NOMO-1 (cell line): ENCODE results near the gene FUT9.
A peak's percentile ranks its signal among the peaks of the same experiment; 100 is the strongest.

Experiments
- DNase-seq, 2 experiments: peaks; one replicate each; lab custom pipeline; 2025; ENCODE audit not compliant: unreplicated experiment in 2 of 2; lab: John Stamatoyannopoulos, UW

The FUT9 gene

DNA sequence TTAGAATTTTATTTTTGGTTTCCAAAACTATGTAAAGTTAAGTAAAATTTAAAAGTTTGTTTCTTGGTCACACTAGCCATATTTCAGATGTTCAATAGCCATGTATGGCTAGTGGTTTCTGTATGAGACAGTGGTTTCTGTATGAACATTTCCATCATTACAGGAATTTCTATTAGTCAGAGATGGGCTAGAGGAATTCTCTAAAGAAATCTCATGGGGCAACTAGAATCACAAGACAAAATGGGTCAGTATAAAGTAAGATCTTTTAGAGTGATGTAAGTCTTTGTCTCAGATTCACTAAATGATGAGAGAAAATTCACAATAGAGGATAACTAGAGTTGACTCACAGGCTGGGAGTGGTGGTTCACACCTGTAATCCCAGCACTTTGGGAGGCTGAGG, 149.0 kb downstream of the FUT9 start:
- no peak for DNase-seq

DNA sequence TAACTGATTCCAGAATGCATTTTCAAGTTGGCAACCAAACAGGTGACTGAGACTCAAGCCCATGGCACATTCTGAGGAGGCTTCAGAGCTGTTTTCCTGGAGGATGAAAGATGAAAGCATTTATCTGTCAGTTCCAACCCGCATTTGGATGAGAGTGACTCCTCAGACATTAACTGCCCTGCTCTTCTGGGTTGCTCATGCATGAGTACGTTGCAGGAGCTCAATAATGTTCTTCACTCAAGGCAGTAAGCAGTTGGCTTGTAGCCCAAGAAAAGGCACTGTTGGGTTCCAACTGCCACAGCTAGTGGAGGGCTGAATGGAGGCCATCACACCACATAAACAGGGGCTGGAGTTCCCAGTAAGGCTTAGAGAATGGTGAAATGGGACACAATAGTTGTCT, 155.3 kb downstream of the FUT9 start:
- no peak for DNase-seq

DNA sequence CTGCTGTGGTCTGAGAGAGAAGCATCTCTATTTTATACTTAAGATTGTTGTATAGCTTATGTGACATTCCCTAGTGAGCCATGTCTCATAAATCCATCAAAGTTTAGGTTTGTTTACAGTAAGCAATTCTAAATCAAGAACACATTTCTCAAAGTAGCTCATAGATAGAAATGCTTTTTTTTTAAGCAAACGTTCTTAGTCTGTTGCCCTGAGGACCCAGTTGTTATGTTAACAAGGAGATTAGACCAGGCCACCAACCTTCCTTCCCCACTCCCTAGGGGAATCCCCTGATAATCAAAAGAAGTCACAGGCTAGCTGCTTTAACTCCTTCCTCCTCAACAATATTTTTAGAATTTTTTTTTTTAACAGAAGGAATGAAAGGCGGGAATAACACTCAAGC, 169.0 kb downstream of the FUT9 start:
- no peak for DNase-seq

DNA sequence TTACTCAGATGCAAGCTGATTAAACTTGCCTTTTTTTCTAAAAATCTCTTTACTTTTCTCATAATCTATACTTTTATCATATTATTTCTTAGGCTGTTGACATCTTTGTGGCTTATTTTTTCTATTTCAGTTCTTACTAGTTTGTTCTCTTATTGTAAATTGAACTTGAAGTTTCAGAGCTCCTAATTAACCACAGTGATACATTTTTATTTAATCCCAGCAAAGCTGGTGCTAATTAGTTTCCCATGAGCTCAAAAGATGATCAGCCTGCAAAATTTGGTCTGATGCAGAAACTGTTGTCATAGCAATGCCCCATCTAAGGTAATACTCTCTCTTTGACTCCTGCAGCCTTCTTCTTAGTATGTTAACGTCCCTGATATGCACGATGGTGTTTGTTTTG, 170.3 kb downstream of the FUT9 start:
- DNase-seq, result no peak

DNA sequence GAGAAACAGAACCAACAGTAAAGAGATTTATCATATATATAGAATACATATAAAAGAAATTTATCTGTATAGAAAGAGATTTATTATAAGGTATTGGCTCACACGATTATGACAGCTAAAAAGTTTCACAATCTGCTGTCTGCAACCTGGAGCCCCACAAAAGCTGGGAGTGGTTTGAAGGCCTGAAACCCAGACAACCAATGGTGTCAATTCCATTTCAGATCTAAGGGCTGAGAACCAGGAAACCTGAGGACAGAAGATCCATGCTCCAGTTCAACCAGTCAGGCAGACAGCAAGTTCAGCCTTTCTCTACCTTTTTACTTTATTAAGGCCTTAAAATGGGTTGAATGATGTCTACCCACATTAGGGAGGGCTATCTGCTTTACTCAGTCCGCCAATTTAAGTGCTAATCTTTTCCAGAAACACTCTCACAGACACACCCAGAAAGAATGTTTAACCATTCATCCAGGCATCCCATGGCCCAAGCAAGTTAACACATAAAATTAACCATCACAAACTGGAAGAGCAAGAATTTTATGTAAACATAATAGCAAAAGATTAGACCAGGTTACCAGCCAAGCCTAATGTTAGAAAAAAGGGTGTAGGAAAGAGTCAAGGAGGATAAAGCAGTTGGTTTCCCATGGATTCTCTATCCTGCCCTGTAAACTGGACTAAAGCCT, 170.9 kb downstream of the FUT9 start:
- no peak for DNase-seq

DNA sequence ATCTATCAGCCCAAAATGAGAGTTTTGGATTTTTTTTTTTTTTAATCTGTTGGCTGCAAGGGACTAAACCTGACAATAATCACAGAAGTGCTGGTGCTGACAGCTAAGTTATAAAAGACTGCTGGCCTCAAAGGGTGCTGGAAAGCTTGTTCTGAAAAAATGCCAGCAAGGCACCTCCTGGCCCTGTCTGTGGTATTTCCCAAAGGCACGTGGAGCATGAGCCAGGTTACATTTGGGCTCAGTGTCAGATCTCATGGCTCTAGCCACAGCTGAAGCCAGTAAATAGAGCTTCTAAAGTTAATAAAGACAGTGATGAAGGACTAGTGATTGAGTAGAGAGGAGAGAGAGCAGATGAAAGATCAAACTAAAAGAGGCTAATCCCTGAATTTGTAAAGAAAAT, 178.9 kb downstream of the FUT9 start:
- no peak for DNase-seq

DNA sequence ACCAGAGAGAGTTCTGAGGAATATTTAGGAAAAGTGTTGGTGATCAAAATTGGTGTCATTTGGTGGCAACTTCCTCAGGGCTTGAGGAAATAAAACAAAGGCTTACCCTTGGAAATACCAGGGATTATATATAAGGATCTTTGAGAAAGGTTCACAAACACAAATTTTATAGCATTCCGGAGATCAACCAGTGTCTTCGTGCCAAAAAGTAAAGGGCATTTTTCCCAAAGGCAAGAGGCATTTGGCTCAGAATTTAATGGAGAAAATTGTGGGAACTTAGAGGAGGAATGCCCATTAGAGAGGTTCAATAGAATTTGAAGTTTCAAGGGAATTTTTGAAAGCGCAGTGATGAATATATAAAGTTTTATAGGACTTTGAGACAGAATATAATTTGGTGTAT, 179.5 kb downstream of the FUT9 start:
- no peak for DNase-seq

DNA sequence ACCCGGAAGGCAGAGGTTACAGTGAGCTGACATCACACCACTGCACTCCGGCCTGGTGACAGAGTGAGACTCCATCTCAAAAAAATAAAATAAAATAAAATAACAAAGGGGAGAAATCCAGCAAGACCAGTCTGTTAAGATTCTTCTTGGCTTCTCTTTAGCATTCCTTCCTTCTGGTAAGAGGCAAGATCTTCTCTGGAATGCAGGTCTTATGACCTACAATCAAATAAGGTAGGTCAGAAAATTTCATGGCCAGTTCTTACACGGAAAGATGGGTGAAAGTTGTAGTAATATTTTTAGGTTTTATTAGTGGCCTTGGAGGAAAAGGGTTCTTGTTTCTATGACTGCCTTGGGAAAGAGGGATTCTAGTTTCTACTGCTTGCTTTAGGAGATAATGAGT, 180.9 kb downstream of the FUT9 start:
- no peak for DNase-seq

DNA sequence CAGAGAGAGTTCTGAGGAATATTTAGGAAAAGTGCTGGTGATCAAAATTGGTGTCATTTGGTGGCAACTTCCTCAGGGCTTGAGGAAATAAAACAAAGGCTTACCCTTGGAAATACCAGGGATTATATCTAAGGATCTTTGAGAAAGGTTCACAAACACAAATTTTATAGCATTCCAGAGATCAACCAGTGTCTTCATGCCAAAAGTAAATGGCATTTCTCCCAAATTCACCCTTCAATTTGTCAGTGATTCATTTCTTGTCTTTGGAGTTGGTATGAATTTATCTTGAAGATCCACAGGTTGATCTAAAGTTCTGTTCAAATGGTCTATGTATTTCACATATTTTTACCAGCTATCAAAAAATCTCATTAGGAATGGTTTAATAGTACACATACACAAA, 181.5 kb downstream of the FUT9 start:
- no peak for DNase-seq

DNA sequence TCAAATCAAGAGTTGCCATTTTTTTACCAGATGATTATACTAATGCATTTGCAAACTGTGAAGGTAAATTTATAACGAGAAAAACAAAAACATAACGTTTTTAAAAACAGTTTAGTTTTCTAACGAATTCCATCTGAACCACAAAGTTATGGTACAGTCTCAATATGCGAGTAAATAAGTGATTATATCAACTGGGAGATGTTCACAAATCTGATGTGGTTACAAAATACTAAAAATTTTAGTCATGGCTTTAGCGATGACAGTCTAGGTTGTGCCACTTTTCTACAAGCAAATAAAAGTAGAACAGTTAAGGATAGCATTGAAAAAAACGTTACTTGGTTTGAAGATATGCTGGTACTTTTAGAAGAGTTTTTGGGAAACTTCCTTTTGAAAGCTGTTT, 186.8 kb downstream of the FUT9 start:
- DNase-seq, result no peak

DNA sequence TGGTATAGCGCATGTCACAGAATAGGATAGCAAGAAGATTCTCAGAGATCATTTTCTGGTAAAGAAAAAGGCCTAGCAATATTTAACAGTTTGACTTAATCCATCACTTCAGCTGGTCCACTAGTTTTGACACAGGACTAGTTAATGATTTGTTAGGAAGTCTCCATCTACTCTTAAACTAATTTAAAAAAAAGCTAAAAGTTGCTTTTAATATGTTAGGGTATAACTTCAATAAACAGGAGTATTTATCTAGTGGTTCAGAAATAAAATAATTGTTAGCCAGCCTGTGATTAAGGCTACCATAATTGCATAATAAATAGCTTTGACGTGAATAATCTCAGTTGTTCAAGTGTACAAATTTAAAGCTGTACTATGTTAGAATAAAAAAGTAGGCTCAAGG, 195.6 kb downstream of the FUT9 start:
- DNase-seq, result no peak

DNA sequence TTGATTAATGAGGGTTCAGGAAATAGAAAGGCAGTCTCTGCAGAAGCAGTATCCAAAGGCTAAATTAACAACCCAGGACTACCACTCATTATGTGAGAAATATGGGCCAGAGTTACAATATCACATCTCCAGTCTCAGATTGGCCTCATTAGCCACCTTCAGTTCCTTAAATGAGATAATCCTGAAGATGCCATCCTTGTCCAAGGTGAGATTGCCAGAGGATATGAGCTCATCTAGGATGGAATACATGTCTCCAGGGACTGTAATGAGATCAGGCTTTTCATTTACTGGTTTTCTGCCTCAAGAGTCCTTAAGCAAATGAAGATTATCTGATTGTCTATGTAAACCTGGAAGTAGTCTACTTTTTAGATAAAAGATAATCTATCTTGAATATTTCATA, 196.3 kb downstream of the FUT9 start:
- DNase-seq, result no peak

DNA sequence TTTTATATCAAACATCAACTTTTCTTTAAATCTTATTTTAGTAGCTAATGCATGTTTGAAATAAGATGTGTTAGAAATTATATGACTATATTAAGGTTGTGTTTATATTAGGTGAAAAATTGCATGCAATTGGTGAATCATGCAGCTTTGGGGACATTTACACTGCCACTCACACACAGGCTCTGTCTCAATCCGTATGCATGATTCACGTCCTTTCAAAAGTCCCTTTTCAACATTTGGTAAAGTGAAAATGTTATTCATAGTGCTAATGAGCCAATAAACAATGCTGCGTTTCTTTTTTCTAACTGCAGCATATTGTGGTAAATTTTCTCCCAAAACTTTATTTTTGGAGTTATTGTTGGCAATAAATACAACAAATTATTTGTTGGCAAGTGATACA, 198.0 kb downstream of the FUT9 start:
- DNase-seq, result no peak

DNA sequence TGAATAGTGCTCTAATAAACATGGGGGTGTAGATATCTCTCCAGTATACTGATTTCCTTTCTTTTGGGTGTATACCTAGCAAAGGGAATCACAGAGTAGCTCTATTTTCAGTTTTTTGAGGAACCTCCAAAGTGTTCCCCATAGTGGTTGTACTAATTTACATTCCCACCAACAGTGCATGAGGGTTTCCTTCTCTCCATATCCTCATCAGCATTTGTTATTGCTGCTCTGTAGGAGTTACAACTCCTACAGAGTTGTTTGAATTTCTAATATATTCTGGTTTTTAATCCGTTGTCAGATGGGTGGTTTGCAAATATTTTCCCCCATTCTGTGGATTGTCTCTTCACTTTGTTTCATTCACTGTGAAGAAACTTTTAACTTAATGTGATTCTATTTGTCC, 207.9 kb downstream of the FUT9 start:
- no peak for DNase-seq

DNA sequence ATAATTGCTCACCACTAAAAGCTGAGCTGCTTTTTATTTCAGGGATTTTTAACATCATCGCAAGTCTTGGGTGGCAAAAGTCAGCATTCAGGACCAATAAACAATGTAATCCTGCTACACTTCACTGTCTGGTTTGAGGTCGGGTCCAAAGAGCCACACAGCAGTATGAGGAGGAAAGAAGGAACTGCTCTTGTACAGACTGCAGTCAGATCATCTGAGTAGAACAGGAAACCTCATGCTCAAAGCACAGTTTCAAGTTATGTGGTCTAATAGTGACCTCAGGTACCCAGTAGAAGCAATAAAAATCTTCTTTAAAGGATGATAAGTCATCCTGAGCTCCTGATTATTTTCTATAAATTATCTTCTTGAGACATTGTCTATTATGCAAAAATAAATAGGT, 211.4 kb downstream of the FUT9 start:
- DNase-seq, result no peak

DNA sequence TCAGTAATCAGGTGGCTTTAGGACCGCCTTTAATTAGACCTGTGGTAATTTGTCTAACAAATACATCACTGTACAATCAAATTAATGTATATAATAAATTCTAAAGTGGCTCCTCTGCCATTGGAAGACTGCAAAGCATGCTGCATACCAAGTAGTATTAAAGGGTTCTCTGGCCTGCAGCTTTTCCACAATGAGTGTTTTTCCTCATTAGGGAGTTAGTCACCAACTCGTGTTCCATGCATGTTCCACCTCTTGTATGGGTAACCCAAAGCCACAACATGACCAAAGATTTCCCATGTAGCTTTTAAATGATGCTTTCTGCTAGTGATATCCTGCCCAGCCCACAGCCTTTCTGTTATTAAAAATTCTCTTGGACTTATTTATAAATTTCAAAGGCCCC, 218.7 kb downstream of the FUT9 start:
- no peak for DNase-seq

DNA sequence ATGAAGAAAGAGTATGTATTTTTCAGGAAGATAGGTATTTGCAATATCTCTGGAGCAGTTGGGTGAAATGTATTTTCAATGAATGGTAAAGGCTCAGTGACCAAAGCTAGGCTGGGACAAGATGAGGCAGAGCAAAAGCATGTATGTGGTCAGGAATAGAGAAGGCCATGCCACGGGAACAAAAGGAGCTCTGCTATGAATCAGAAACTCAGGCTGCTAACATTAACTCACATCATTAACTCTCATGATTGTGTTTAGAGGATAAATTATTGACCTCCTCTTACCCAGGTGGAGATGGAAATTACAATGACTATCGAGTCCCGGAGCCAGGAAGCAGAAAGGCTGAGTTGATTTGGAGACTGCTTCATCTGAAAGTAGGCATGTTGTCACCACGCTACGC, 220.2 kb downstream of the FUT9 start:
- no peak for DNase-seq

DNA sequence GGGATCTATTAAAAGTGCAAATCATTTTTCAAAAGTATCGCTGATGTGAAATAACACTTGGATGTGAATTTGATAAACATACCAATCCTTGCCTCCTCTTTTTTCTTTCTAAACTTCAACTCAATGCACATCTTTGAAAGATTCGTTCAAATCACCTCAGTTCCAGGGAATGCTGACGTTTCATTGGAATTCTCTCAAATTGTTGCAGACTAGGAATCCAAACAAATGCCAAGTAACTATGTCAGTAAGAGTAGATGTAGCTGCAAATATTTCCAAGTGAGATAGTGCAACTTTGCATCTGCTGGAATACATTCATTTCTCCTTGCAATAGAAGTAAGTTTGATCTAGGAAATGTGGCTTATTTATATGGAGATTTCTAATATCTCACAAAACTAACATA, 220.7 kb downstream of the FUT9 start:
- DNase-seq, result no peak

DNA sequence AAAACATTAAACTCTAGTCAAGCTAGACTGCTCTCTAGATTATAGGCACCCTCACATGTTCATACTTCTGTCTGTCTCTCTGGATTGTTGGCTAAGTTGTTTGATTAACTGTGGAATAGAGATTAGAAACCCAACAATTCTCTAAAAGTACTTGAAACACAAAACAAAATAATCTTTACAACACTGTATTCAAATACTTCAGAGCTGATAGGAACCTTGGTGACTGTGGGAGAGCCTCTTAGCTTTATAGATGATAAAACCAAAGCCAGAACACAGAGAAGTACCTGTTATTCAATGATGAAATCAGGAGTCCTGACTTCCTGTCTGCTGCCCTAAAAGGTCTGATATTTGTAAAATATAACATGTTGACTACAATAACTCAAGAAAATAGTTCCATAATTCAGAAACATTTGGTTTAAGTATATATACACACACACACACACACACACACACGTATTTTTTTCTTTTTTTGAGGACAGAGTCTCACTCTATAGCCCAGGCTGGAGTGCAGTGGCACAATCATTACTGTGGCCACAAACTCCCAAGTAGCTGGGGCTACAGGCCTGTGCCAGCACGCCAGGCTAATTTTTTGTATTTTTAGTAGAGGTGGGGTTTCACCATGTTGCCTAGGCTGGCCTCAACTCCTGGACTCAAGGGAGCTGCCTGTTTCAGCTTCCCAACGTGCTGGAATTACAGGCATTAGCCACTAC, 222.0 kb downstream of the FUT9 start:
- DNase-seq, result no peak

DNA sequence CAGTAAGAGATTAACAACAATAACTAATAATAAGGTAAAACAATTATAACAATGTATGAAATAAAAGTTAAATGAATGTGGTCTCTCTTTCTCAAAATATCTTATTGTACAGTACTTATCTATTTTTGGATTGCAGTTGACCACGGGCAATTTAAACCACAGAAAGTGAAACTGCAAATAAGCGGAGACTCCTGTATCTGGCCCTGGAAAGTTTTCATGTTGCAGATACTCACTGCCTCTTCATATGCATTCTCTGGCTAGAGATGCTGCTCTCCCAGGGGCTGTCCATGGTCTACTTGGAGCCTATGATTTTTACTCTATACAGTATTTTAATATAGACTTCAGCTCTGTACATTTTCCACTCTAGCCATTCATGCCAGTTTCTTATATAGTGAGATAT, 230.8 kb downstream of the FUT9 start:
- DNase-seq, result peak in 1 of 2 experiments; percentile 3

DNA sequence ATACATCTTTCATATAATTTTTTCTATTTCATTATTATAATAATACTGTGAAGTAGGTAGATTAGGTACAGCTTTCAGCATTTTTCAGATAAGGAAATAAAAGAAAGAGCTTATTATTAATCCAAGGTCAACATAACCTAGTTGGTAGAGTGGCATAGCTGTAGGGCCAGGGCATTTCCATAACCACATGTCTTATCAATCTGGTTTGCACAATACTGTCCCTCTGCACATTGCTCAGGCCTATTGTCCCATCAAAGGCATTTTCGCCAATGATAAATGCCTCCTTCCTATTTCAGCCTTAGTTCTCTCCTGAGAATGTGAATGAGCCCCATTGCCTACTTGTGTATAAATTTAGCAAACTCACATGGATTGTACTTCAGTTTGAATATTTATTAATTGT, 234.0 kb downstream of the FUT9 start:
- no peak for DNase-seq

DNA sequence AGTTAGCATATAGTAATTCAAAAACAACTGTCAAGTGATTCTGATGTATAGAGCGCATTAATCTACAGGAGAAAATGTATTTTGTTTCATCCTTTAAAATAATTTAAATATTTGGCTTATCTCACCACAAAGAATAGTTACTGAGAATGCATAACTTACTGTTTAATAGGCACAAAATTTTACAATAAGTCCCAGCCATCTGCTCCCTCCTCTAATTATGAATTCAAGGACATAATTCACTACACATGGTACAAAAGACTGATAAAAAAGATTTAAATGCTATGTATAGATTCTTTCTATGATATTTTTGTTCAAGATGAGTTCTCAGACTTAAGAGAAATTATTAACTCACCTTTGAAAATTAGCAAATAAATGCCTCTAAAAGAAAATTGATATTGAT, 242.0 kb downstream of the FUT9 start:
- DNase-seq, result no peak
